OCI-LY1 (cell line): ENCODE results near the gene TCHP.

ENCODE experiments used
- H2AFZ ChIP-seq: fragments of 200-600 bp; sonication (generic), shearing (Covaris generic); 2 replicates; pipeline ENCODE4 v1.6.0; 2014; ENCODE audit warnings: antibody characterized with exemption, mild to moderate bottlenecking, low read length
- H3F3A ChIP-seq: fragments of 200-600 bp; sonication (generic), shearing (Covaris generic); 2 replicates; pipeline ENCODE4 v1.6.0; 2014; ENCODE audit warnings: mild to moderate bottlenecking, antibody characterized with exemption, low read length, moderate library complexity; ENCODE audit not compliant: insufficient read depth
- H3K27ac ChIP-seq: fragments of 200-600 bp; sonication (generic); 2 replicates; pipeline ENCODE4 v1.5.1; 2014; ENCODE audit warnings: low read length, mixed run types, mild to moderate bottlenecking, low read depth; ENCODE audit not compliant: poor library complexity, severe bottlenecking
- H3K27me3 ChIP-seq: fragments of 200-600 bp; sonication (generic); 2 replicates; pipeline ENCODE4 v1.6.0; 2014; ENCODE audit warnings: antibody characterized with exemption, mild to moderate bottlenecking, low read length, moderate library complexity; ENCODE audit not compliant: insufficient read depth
- H3K36me3 ChIP-seq: fragments of 200-600 bp; sonication (generic); 2 replicates; pipeline ENCODE4 v1.6.1; 2014; ENCODE audit warnings: mild to moderate bottlenecking, antibody characterized with exemption, low read length, moderate library complexity, mixed read lengths; ENCODE audit not compliant: insufficient read depth
- H3K4me1 ChIP-seq: fragments of 200-600 bp; sonication (generic); 2 replicates; pipeline ENCODE4 v1.5.1; 2014; ENCODE audit warnings: mild to moderate bottlenecking, low read length, moderate library complexity; ENCODE audit not compliant: insufficient read depth, severe bottlenecking
- H3K4me2 ChIP-seq: fragments of 200-600 bp; sonication (generic), shearing (Covaris generic); 2 replicates; pipeline ENCODE4 v1.6.1; 2014; ENCODE audit warnings: low read length
- H3K4me3 ChIP-seq: fragments of 200-600 bp; sonication (generic); 2 replicates; pipeline ENCODE4 v1.5.1; 2014; ENCODE audit warnings: low read length, low read depth, mild to moderate bottlenecking, mixed read lengths; ENCODE audit not compliant: poor library complexity, severe bottlenecking
- H3K79me2 ChIP-seq: fragments of 200-600 bp; shearing (Covaris generic); 2 replicates; pipeline ENCODE4 v1.6.1; 2016; ENCODE audit warnings: mixed run types, low read length, mixed read lengths; ENCODE audit not compliant: insufficient read depth
- H3K9ac ChIP-seq: fragments of 200-600 bp; sonication (generic), shearing (Covaris generic); 2 replicates; pipeline ENCODE4 v1.6.1; 2014; ENCODE audit warnings: mild to moderate bottlenecking, low read length, mixed read lengths
- H3K9me2 ChIP-seq: fragments of 200-600 bp; sonication (generic), shearing (Covaris generic); 2 replicates; pipeline ENCODE4 v1.6.1; 2014; ENCODE audit warnings: low read depth, mild to moderate bottlenecking, low read length, mixed read lengths
- H3K9me3 ChIP-seq: fragments of 200-600 bp; shearing (Covaris generic); 2 replicates; pipeline ENCODE4 v1.6.1; 2014; ENCODE audit warnings: low read length, mixed read lengths
- H4K20me1 ChIP-seq: fragments of 200-600 bp; sonication (generic), shearing (Covaris generic); 2 replicates; pipeline ENCODE4 v1.6.0; 2016; ENCODE audit warnings: mild to moderate bottlenecking, low read length; ENCODE audit not compliant: insufficient read depth
- CTCF ChIP-seq: fragments of 200-600 bp; sonication (generic), shearing (Covaris generic); IDR thresholded peaks from 2 replicates; pipeline ENCODE4 v1.5.1; 2017; ENCODE audit warnings: mild to moderate bottlenecking, antibody characterized with exemption, low read length, moderate library complexity, mixed read lengths
- EZH2 ChIP-seq: fragments of 200-600 bp; sonication (generic), shearing (Covaris generic); IDR thresholded peaks from 2 replicates; pipeline ENCODE4 v1.8.0; 2017; ENCODE audit warnings: borderline replicate concordance, mixed run types, mild to moderate bottlenecking, antibody characterized with exemption, low read length, moderate library complexity, mixed read lengths

The TCHP gene

GRCh38 chr12:109914461-109914860 is 14.4 kb downstream of the TCHP start:
- H3K79me2 ChIP-seq, result no peaks in the 10 kb centered on the region
- H3K27me3 ChIP-seq, result no peaks in the 10 kb centered on the region
- no peaks in the 10 kb centered on the region for H3K9me2 ChIP-seq
- H3K4me2 ChIP-seq, result no peak overlapping the region
- no peak overlapping the region for H2AFZ ChIP-seq
- no peak overlapping the region for H3K9ac ChIP-seq
- H3K4me3 ChIP-seq, result no peak overlapping the region
- no peaks in the 10 kb centered on the region for H3K9me3 ChIP-seq
- no peaks in the 10 kb centered on the region for H3K4me1 ChIP-seq
- TF ChIP-seq CTCF (no peak), EZH2 (no peak)
- H3K36me3 ChIP-seq, result peaks cover 21% of the 10 kb centered on the region
- no peaks in the 10 kb centered on the region for H4K20me1 ChIP-seq
- no peak overlapping the region for H3K27ac ChIP-seq
- no peaks in the 10 kb centered on the region for H3F3A ChIP-seq

GRCh38 chr12:109915171-109916040 is 15.3 kb downstream of the TCHP start:
- no peaks in the 10 kb centered on the region for H3K9me2 ChIP-seq
- H3K27me3 ChIP-seq, result no peaks in the 10 kb centered on the region
- H3K4me2 ChIP-seq, result no peak overlapping the region

GRCh38 chr12:109916045-109916444 is 16.0 kb downstream of the TCHP start:
- Histone ChIP-seq H3K9me3 (no peaks in the 10 kb centered on the region), H3K4me2 (no peak overlapping the region), H3K9me2 (no peaks in the 10 kb centered on the region), H3K4me1 (no peaks in the 10 kb centered on the region), H3F3A (no peaks in the 10 kb centered on the region), H3K4me3 (no peak overlapping the region), H2AFZ (no peak overlapping the region), H4K20me1 (no peaks in the 10 kb centered on the region), H3K79me2 (no peaks in the 10 kb centered on the region), H3K27me3 (no peaks in the 10 kb centered on the region), H3K9ac (no peak overlapping the region), H3K27ac (no peak overlapping the region), H3K36me3 (peaks cover 21% of the 10 kb centered on the region)
- no peak for TF ChIP-seq CTCF
- no peak for TF ChIP-seq EZH2

More at GRCh38 chr12:109915171-109916040, 15.3 kb downstream of the TCHP start:
- Histone ChIP-seq H3K79me2 (no peaks in the 10 kb centered on the region), H4K20me1 (no peaks in the 10 kb centered on the region), H2AFZ (no peak overlapping the region), H3K4me1 (no peaks in the 10 kb centered on the region), H3K36me3 (peaks cover 21% of the 10 kb centered on the region), H3K9me3 (no peaks in the 10 kb centered on the region), H3K9ac (no peak overlapping the region), H3K4me3 (no peak overlapping the region), H3F3A (no peaks in the 10 kb centered on the region), H3K27ac (no peak overlapping the region)
- TF ChIP-seq EZH2 (no peak), CTCF (no peak)
